ENCODE results near the gene NRXN2.

Gene NRXN2

DNA sequence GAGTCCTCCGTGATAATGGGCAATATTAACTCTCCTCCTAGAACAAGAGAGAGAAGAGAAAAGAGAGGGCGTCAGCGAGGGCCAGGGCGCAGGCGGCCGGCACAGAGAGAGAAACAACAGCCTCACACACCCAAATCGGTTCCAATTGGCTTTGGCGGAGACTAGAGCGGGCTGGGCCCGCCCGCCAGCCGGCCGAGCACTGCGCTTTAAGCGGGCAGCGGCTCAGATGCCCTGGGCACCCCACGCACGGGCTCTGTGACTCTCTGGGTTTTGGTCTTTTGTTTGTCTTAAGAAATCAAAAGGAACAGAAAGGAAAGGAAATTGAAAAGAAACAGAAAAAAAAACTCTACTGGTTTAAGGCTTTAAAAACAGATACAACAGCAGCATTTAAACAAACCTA is 115.0 kb downstream of the NRXN2 start:
- Histone ChIP-seq H3K27ac (ENCODE audit: insufficient read depth, low read depth, low read length, poor library complexity, severe bottlenecking) (no peak overlapping the region), H3K4me1 (ENCODE audit: control insufficient read depth, insufficient read depth, low read length) (peaks cover 13% of the 10 kb centered on the region), H3K36me3 (ENCODE audit: control insufficient read depth, insufficient read depth, low read length) (no peaks in the 10 kb centered on the region), H3K4me3 (ENCODE audit: insufficient read depth, low read depth, low read length) (no peak overlapping the region), H3K9me3 (ENCODE audit: control insufficient read depth, low read length) (no peaks in the 10 kb centered on the region), H3K27me3 (ENCODE audit: control insufficient read depth, insufficient read depth, low read length, poor library complexity, severe bottlenecking) (no peaks in the 10 kb centered on the region)
- 82 to 83% methylated on average over 17 to 18 of the region's 18 CpGs for WGBS, 2 experiments

DNA sequence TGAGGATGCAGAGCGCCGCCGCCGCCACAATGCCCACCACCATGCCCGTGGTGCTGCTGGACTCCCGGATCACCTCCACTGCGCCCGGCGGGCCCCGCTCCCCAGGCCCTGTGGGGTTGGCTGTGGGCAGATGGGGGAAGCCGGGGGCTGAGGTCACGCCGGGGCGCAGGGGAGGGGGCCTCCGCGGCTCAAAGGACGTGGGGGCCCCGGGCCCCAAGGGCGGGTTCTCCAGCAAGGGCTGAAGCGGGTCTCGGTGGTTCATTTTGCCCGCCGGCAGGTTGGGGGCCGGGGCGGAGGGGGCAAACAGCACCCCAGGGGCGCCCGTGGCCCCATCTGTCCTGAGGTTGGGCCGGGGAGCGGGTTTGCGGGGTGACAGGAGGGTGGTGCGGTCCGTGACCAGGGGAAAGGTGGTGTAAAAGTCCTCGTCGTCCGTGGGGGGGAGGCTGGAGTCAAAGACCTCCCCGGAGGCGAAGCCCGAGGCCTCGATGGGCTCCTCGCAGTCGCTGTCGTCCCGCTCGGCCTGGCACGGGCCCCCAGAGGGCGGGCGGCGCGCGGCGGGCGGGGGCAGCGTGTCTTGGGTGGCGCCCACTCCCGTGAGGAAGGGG is 115.5 kb downstream of the NRXN2 start:
- H3K27ac ChIP-seq (ENCODE audit: insufficient read depth, low read depth, low read length, poor library complexity, severe bottlenecking): no peak overlapping the region
- peaks cover 13% of the 10 kb centered on the region for H3K4me1 ChIP-seq (ENCODE audit: control insufficient read depth, insufficient read depth, low read length)
- H3K9me3 ChIP-seq (ENCODE audit: control insufficient read depth, low read length): no peaks in the 10 kb centered on the region
- no peaks in the 10 kb centered on the region for H3K36me3 ChIP-seq (ENCODE audit: control insufficient read depth, insufficient read depth, low read length)
- H3K4me3 ChIP-seq (ENCODE audit: insufficient read depth, low read depth, low read length): no peak overlapping the region
- WGBS, 2 experiments: 95 to 96% methylated on average over 55 of the region's 55 CpGs
- H3K27me3 ChIP-seq (ENCODE audit: control insufficient read depth, insufficient read depth, low read length, poor library complexity, severe bottlenecking): no peaks in the 10 kb centered on the region

DNA sequence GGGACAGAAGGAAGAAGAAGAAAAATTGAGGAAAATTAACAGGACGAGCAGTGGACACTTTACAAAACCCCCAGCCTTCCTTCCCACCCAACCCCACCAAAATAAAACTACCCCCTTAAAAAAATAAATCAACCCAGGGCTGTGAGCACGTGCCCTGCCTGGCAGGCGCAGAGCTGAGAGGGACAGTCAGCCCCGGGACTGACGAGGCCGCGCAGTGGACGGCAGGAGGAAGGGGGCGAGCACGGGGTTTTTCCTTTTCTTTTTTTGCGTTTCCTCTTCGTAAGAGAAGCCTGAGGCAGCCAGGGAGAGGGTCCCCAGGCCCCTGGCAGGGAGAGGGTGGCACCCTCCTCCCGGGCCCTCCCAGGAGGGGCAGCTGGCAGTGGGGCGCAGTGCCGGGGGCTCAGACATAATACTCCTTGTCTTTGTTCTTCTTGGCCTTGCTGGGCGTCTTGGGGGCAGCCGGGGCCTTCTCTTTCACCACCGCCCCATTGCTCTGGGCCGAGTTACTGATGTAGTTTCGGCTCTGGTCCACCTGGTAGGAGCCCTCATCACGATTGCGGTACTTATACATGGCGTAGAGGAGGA is 116.1 kb downstream of the NRXN2 start:
- no peaks in the 10 kb centered on the region for H3K9me3 ChIP-seq (ENCODE audit: control insufficient read depth, low read length)
- H3K27me3 ChIP-seq (ENCODE audit: control insufficient read depth, insufficient read depth, low read length, poor library complexity, severe bottlenecking): no peaks in the 10 kb centered on the region
- 91 to 93% methylated on average over 23 of the region's 23 CpGs for WGBS, 2 experiments
- no peak overlapping the region for H3K4me3 ChIP-seq (ENCODE audit: insufficient read depth, low read depth, low read length)
- H3K4me1 ChIP-seq (ENCODE audit: control insufficient read depth, insufficient read depth, low read length): peaks cover 13% of the 10 kb centered on the region
- no peak overlapping the region for H3K27ac ChIP-seq (ENCODE audit: insufficient read depth, low read depth, low read length, poor library complexity, severe bottlenecking)
- no peaks in the 10 kb centered on the region for H3K36me3 ChIP-seq (ENCODE audit: control insufficient read depth, insufficient read depth, low read length)

DNA sequence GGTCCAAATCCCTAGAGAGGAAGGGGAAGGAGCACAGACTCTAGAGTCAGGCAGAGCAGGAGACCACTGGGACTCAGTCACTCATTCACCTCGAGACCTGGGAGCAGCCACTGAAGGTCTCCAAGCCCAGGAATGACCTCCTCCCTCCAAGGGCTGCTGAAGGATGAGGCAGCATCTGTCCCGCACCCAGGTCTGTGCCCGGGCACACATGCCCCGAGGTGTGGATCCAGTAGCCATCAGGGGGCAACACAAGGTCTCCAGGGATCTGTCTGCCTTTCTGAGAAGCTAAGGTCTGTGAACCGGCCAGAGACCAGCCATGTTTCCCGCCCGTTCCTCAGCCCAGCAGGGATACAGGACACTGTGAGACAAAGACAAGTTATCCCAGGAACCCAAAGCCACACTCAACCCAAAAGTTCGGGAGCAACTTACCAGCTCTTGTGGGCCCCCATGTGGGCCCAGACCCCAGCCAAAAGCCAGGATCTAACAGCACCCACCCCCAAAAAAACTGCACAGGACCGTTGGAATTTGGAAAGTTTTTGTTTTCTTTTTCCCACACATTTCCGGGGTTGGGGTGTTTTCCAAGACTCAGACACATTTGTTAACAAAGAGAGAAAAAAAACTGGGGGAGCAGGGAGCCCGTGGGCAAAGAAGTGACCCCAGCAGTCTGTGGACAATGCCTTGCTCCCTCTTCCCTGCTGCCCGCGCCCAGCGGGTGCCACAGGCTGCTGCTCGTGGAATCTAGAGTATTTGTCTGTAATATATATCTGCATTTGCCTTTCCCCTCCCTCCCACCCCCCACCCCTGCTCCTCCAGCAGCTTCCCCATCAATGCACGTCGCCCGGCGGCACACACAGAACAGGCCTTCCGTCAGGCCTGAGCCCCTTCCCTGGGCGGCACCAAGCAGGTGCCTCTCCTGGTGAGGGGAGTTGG is 117.1 kb downstream of the NRXN2 start:
- no peaks in the 10 kb centered on the region for H3K27me3 ChIP-seq (ENCODE audit: control insufficient read depth, insufficient read depth, low read length, poor library complexity, severe bottlenecking)
- H3K36me3 ChIP-seq (ENCODE audit: control insufficient read depth, insufficient read depth, low read length): no peaks in the 10 kb centered on the region
- H3K27ac ChIP-seq (ENCODE audit: insufficient read depth, low read depth, low read length, poor library complexity, severe bottlenecking): no peak overlapping the region
- WGBS, 2 experiments: 89% methylated on average over 14 to 15 of the region's 21 CpGs
- no peaks in the 10 kb centered on the region for H3K9me3 ChIP-seq (ENCODE audit: control insufficient read depth, low read length)
- H3K4me1 ChIP-seq (ENCODE audit: control insufficient read depth, insufficient read depth, low read length): peaks cover 13% of the 10 kb centered on the region
- H3K4me3 ChIP-seq (ENCODE audit: insufficient read depth, low read depth, low read length): no peak overlapping the region

DNA sequence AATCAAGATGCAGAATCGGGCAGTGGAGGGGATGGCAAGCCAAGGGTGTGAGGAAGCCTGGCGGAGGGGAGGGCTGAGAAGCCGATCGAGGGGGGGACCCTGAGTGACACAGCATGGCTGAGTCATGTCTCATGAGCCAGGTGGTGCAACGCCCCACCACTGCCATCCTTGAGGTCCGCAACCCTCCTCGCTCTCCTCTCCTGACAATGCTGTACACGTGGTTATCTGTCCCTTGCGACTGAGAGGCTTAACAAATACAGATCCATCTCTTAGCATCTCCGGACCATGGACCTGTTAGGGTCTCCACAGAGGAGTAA is 117.8 kb downstream of the NRXN2 start:
- no peak overlapping the region for H3K4me3 ChIP-seq (ENCODE audit: insufficient read depth, low read depth, low read length)
- H3K27ac ChIP-seq (ENCODE audit: insufficient read depth, low read depth, low read length, poor library complexity, severe bottlenecking): no peak overlapping the region
- no peaks in the 10 kb centered on the region for H3K9me3 ChIP-seq (ENCODE audit: control insufficient read depth, low read length)
- H3K4me1 ChIP-seq (ENCODE audit: control insufficient read depth, insufficient read depth, low read length): peaks cover 13% of the 10 kb centered on the region
- 83 to 86% methylated on average over 10 of the region's 10 CpGs for WGBS, 2 experiments
- no peaks in the 10 kb centered on the region for H3K36me3 ChIP-seq (ENCODE audit: control insufficient read depth, insufficient read depth, low read length)
- H3K27me3 ChIP-seq (ENCODE audit: control insufficient read depth, insufficient read depth, low read length, poor library complexity, severe bottlenecking): no peaks in the 10 kb centered on the region

DNA sequence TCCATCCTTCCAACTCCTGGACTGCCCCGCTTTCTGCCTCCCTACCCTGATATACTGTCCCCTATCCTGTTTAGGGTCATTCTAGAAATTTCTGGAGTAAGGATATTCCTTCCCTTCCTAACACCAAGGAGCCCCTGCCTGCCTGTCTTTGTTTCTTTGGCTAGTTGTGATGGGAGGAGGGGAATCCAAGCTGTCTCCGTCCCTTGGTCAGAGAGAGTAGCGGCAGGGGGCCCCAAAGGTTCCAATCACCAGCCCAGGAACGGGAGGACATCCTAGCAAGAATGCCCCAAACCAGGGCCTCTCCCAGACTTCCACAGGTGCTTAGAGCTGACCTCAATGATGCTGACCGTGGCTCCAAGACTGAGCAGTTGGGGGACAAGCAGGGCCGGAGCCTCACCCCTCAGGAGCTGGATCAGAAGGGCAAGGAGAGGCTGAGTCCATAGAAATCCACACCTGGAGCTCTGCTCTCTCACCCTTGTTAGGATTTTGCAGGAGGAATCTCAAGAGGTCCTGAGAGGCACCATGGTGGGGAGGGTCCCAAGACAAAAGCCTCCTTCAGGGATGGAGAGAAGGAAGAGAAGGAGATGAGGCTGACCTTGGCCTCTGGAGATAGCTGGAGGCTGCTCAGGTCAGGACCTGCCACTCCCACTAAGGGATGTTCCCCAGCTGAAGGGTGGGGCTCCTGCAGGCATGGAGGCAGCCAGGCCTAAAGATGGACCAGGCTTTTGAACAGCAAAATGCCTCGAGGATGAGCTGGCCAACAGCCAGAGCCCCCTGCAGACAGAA is 118.3 kb downstream of the NRXN2 start:
- Histone ChIP-seq H3K4me3 (ENCODE audit: insufficient read depth, low read depth, low read length) (no peak overlapping the region), H3K4me1 (ENCODE audit: control insufficient read depth, insufficient read depth, low read length) (peaks cover 13% of the 10 kb centered on the region), H3K9me3 (ENCODE audit: control insufficient read depth, low read length) (no peaks in the 10 kb centered on the region), H3K27ac (ENCODE audit: insufficient read depth, low read depth, low read length, poor library complexity, severe bottlenecking) (no peak overlapping the region), H3K36me3 (ENCODE audit: control insufficient read depth, insufficient read depth, low read length) (no peaks in the 10 kb centered on the region), H3K27me3 (ENCODE audit: control insufficient read depth, insufficient read depth, low read length, poor library complexity, severe bottlenecking) (no peaks in the 10 kb centered on the region)
- 75 to 79% methylated on average over 7 of the region's 7 CpGs for whole genome bisulfite sequencing, 2 experiments

DNA sequence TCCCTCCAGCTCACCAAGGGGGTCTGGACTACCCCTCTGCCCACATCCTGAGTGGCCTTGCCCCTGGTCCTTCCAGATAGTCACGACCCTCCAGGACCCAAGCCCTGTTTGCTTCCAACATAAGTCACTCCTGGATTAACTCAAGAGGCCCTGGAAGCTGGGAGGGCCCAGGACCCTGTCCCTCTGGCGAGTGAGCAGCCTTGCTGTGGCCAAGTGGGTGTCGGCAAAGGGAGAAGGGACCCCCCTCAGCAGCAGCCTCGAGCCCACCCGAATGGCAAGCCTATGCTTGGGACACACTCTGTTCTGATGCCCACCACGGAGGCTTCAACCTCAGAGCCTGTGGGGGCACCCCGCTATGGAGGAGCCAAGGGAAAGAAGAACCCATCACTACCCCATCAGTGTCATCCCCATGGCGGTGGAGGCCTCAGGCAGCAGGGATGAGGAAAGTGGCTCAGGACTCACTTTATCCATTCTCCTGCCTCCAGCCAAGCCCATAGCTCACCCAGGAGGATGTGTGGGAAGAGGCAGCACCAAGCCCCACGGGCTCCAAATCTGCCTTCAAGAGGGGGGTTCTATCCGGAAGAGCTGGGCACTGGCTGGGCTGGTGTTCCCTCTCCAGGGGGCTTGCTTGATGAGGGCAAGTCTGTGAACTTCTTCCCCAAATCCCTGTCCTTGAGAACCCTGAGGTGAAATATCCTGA is 119.4 kb downstream of the NRXN2 start:
- WGBS, 2 experiments: 94 to 95% methylated on average over 10 of the region's 10 CpGs
- no peak overlapping the region for H3K27ac ChIP-seq (ENCODE audit: insufficient read depth, low read depth, low read length, poor library complexity, severe bottlenecking)
- H3K4me3 ChIP-seq (ENCODE audit: insufficient read depth, low read depth, low read length): no peak overlapping the region
- H3K4me1 ChIP-seq (ENCODE audit: control insufficient read depth, insufficient read depth, low read length): peaks cover 8% of the 10 kb centered on the region
- H3K36me3 ChIP-seq (ENCODE audit: control insufficient read depth, insufficient read depth, low read length): no peaks in the 10 kb centered on the region
- no peaks in the 10 kb centered on the region for H3K9me3 ChIP-seq (ENCODE audit: control insufficient read depth, low read length)
- no peaks in the 10 kb centered on the region for H3K27me3 ChIP-seq (ENCODE audit: control insufficient read depth, insufficient read depth, low read length, poor library complexity, severe bottlenecking)

DNA sequence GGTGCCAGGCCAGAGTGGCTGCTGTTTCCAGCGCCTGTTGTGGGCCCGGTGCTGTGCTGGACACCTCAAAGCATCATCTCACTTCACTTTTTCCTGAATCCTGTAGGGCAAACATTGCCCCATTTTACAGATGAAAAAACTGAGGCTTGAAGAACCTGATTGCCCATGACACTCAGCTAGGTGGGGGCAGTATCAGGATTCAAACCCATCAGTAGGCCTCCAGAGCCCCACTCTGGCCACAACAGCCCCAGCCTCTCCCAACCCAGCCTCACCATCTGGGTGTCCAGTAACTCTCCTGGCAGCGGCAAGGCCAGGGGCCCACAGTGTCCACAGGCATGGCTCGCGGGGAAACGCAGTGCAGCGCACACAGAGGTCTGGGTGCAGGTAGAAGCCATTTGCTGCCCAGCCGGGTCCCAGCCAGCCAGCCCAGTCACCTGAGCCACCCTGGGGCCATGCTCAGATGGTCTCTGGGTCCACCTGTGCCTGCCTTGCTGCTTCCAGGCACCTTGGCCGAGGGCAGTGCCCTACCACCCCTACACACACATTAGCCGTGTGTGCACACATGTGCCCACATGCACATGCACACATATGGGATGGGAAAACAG is 120.4 kb downstream of the NRXN2 start:
- H3K4me3 ChIP-seq (ENCODE audit: insufficient read depth, low read depth, low read length): no peak overlapping the region
- no peaks in the 10 kb centered on the region for H3K9me3 ChIP-seq (ENCODE audit: control insufficient read depth, low read length)
- no peaks in the 10 kb centered on the region for H3K27me3 ChIP-seq (ENCODE audit: control insufficient read depth, insufficient read depth, low read length, poor library complexity, severe bottlenecking)
- H3K36me3 ChIP-seq (ENCODE audit: control insufficient read depth, insufficient read depth, low read length): no peaks in the 10 kb centered on the region
- no peaks in the 10 kb centered on the region for H3K4me1 ChIP-seq (ENCODE audit: control insufficient read depth, insufficient read depth, low read length)
- 96 to 97% methylated on average over 10 of the region's 10 CpGs for WGBS, 2 experiments
- H3K27ac ChIP-seq (ENCODE audit: insufficient read depth, low read depth, low read length, poor library complexity, severe bottlenecking): no peak overlapping the region

DNA sequence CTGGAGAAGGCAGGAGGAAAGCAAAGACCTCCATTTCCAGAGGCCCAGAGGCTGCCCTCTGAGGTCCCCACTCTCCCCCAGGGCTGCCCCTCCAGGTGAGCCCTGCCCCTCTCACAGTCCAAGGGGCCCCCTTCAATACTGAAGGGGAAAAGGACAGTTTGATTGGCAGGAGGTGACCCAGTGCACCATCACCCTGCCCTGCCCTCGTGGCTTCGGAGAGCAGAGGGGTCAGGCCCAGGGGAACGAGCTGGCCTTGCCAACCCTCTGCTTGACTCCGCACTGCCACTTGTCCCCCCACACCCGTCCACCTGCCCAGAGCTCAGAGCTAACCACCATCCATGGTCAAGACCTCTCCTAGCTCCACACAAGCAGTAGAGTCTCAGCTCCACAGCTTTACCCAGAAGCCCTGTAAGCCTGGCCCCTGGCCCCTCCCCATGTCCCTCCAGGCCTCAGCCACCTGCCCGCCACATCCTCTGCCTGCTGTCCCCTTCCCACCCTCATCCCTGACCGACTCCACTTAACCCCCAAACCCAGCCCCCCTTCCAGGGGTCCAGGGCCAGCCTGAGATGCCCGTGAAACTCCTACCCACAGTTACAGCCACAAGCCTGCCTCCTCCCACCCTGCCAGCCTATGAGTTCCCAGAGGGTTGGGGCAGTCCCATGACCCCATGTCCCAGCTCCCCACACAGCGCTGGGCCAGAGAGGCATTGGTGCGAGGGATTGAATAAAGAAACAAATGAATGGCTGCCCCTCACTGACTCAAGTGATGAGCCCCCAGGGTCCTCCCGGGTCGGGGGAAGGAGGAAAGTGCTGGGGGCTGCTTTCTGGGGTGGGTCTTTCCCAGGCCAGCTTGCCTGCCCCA is 121.2 kb downstream of the NRXN2 start:
- Histone ChIP-seq H3K36me3 (ENCODE audit: control insufficient read depth, insufficient read depth, low read length) (no peaks in the 10 kb centered on the region), H3K4me3 (ENCODE audit: insufficient read depth, low read depth, low read length) (no peak overlapping the region), H3K4me1 (ENCODE audit: control insufficient read depth, insufficient read depth, low read length) (no peaks in the 10 kb centered on the region), H3K27ac (ENCODE audit: insufficient read depth, low read depth, low read length, poor library complexity, severe bottlenecking) (no peak overlapping the region), H3K9me3 (ENCODE audit: control insufficient read depth, low read length) (no peaks in the 10 kb centered on the region), H3K27me3 (ENCODE audit: control insufficient read depth, insufficient read depth, low read length, poor library complexity, severe bottlenecking) (no peaks in the 10 kb centered on the region)
- 91 to 93% methylated on average over 12 of the region's 12 CpGs for WGBS, 2 experiments
